Measurements from ENCODE around the gene FADS3.

- TF ChIP-seq CTCF (IDR thresholded peaks at IDR 0.05; ENCODE audit: borderline replicate concordance, extremely low read depth, low read length, poor library complexity, severe bottlenecking) (no peak), EZH2 (IDR thresholded peaks at IDR 0.05; ENCODE audit: borderline replicate concordance, low read depth, low read length, severe bottlenecking) (no peak)
Observed at GRCh38 chr11:61921446-61921845, 30.1 kb upstream of the FADS3 start.
